Bone marrow (tissue), 2 donors: ENCODE results near the gene SERPINE1.

ENCODE experiments used
- DNase-seq, 2 donors: peaks; one replicate each; lab custom pipeline; 2025; lab: John Stamatoyannopoulos, UW

SERPINE1 gene

GRCh38 chr7:101156866-101157589 is 30.1 kb downstream of the SERPINE1 start:
- no peak for DNase-seq

- DNase-seq = no peak
Measured at GRCh38 chr7:101159696-101160674, 33.1 kb downstream of the SERPINE1 start.

DNA sequence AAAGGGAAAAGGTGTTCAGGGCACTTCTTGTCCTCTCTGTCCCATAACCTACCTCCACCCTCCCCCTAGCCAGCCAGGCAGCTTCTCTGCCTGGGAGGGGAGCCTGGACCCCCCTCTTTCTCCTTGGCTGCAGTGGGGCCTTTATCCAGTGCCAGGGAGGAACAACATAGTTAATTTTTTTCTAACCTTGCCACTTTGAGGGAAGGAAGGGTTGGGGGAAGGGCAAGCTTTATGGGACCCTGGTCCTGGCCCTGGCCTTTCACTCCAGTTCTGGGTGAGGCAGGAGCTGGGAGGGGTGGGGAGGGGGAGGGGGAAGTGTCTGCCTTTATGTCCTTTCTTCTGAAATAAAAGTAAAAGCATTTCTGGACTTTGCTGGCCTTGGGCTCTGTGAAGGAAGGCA is 34.0 kb downstream of the SERPINE1 start:
- no peak for DNase-seq

GRCh38 chr7:101161692-101162471 is 35.0 kb downstream of the SERPINE1 start:
- no peak for DNase-seq

- DNase-seq = no peak
Measured at GRCh38 chr7:101162551-101163278, 35.8 kb downstream of the SERPINE1 start.

DNA sequence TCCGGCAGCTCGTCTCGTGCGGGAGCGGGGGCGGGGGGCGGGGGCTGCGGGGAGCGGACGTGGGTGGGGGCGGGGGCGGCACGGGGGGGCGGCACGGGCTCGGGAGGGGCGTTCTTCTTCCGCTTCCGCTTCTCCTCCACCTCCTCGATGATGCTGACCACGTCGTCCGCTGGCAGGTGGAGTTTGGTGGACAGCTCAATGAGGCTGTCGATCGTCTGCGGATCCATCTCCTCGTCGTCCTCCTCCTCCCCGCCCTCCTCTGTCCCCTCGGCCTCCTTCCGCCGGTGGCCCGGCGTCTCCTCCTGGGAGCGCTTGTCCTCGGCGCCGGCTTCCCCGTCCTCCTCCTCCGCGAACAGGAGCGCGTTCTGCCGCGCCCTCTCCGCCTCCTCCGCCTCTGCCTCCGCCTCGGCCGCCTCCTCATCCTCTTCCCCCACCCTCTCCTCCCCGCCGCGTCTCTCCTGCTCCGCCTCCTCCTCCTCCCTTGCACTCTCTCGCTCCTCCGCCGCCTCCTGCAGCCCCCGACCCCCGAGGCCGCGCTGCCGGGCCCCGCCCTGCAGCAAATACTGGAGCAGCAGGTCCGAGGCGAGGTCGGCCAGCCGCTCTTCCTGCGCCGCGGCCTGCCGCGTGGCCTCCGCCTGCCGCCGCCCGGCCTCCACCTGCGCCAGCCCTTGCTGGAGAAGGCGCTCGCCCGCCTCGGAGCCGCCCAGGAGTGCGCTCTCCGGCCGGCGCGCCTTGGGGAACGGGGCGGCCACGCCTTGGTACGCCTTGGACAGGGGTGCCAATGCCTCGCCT is 36.6 kb downstream of the SERPINE1 start:
- no peak for DNase-seq

DNA sequence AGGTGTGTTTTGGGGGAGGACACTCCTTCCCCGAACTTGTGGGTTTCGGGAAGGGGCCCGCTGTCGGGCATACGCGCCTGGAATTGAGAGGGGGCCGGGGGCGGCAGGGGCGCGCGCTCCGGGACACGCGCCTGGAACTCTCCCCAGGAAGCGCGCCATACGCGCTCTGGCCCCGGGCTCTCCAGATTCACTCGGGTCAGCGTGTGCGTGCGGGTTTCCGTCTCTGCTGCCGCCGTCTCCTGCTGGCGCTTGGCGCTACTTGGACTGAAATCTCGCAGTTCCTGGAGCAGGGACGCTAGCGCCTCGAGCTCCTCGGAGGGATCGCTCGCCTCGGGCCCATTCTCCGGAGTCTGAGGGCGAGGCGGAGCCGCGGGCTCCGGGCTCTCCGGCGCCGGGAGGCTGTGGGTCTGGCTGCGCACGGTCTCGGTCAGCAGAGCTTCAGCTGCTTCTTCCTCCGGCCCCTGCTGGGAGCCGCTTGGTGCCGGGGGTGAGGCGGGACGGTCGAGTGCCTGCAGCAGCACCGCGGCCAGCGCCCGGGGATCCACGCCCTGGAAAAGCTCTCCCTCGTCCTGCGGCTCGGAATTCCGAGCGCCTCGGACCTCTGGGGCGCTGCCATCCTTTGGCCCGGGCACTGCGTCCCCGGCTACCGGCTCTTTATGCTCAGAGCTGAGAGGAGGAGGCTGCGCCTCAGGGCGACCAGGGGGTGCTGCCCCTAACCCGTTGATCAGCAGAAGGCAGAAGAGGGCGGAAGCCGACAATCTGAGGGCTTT is 37.4 kb downstream of the SERPINE1 start:
- no peak for DNase-seq

- peak; percentile 60 to 76 for DNase-seq
Measured at GRCh38 chr7:101165075-101165957, 38.4 kb downstream of the SERPINE1 start, which contains the start of gene VGF. TSS of gene VGF (minus strand) at chr7:101165569. CDS start at chr7:101164843, 726 bp downstream.

DNA sequence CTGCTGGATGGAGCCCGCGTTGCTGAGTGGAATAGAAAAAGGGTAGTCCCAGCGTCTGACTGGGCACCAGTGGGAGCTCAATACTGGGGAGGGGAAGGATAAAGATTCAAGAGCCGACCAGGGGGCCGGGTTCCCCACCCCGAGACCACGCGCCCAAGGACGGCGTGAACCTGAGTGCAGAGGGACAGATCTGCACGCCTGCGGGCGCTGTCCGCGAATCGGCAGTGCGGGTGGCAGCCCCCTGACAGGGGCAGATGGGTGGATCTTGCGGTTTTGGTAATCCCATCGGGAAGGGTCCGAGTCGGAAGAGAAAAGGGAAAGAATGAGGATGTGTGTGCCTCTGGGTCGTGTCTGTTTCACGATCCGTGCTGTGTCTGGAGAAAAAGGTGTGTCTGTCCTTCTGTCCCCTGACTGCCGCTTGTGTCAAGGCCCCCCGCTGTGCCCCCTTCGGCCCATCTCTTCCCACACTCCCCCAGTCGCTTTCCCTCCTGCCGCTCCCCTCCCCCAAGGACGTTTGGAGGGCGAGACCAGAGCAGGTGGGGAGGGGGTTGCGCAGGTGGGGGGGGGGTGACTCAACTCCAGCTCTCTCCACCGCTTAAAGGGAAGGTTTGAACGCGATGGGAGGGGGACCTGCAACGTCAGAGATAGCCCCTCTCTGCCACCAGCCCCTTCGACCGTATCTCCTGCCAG is 39.2 kb downstream of the SERPINE1 start:
- no peak for DNase-seq

DNA sequence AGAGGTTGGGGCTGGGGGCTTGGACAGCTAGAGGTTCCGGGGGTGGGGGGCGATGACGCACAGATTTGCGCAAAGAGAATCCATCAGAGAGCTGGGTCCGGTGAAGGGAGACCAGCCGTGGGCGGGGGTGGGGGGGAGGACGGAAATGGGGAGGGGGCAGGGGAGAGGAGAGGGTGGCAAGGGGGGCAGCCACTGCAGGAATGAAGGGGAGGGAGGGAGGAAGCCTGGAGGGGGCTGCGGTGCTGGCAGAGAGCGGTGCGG is 39.7 kb downstream of the SERPINE1 start:
- no peak for DNase-seq

DNA sequence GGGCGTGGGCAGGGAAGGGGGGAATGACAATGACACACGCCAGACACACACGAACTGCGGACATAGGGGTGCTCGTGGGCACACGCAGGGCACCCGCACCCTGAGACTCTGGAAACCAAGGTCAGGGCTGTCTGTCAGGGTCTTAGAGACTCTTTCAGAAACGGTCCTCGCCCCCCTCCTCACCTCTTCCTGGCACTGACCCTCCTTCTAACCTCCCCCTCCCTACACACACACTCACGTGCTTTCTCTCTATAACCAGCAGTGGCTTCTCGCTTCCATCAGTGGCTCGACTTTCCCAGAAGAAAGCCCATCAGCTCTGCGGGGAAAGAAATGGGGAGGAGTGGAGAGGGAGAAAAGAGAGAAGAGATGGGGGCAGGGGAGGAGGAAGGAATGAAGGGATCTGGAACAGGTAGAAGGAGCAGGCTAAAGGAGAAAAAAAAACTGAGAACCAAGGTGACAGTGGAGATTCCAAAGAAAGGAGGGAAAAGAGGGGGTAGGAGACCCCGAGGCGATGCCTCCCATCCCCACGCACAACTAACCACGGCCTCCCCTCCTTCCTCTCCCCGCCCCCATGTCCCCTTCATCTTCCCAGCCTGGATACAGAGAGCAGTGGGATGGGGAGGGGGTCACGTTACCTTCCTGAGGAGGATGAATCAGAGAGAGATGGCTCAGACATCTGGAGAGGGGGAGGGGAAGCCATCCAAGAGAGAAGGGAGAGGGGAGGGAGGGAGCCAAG is 40.2 kb downstream of the SERPINE1 start:
- DNase-seq = no peak

- no peak for DNase-seq
Measured at GRCh38 chr7:101167645-101168411, 40.9 kb downstream of the SERPINE1 start.

- DNase-seq = no peak
Measured at GRCh38 chr7:101168412-101169049, 41.6 kb downstream of the SERPINE1 start.

DNA sequence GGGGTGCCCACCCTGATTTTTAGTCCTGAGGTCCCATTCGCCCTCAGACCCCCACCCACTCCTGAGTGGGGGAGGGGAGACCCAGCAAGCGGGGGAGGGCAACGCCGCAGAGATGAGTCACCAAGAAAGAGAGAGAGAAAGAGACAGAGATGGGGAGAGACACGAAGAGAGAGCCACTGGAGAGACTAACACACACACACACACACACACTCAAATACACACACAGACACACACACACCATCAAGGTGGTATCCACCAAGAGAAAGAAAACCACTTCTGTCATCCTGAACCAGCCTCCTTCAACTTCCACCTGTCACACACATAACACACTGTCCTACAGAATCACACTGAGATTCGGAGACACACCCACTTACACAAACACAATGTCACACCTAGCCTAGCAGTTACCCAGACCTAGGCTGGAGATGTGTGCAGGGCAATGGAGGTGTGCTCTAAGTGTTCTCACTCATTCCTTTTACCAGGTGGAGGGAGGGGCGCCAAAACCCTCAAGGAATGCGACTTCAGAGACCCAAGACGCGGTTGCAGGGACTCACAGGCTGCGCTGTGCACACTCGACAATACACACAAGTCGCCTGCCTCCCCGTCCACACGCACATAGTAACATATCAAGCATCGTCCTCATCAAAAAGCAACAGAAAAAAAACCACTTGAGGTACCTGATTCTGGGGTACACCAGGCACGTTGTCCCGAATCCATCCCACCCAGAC is 42.4 kb downstream of the SERPINE1 start:
- DNase-seq = no peak

DNA sequence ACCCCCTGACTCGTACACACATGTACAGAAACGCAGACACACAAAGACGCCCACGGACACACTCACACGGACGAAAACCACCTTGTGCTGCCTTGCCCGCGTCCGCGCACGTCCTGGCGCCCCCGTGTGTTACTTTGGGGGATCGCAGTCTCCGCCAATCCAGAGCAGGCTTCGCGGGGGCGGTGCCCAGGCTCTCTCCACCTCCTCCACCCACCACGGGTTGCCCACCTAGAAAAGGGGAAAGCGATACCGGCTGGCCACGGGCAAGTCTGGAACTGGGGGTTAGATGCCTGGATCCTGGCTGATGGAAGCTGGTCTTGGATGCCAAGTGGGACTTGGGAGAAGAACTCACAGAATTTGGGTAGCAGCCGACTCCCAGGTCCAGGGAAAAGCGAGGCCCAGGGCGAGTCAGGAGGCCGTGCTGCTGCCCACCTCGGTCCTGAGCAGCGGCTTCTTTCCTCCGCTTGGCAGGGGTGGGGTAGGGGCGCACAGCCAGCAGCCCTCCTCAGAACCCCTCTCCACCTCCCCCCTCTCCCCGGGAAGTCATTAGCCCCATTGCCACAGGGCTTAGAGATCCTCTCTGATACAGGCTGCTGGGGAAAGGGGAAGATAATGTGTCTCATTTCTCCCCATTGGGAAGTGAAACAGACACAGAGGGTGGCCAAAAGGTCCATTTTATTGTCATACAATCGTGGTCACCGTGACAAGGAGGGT is 43.1 kb downstream of the SERPINE1 start:
- peak; percentile 42 to 50 for DNase-seq
